IMR-90 (cell line): ENCODE results near the gene PLXNA1. TPM values are rescaled to one million over a fixed set of nuclear protein-coding genes. Genes with fewer than 3 reads are reported as not detected.

Source experiments
- ATAC-seq: fragments of 200-7000 bp; cut with Tn5 transposase; 2 replicates; pipeline ENCODE4 v1.9.1; 2020; ENCODE audit warnings: low read depth, mild to moderate bottlenecking, moderate library complexity
- BruUV-seq: library from RNA; stranded (reverse); fragments of 400-500 nt; replicated peaks from 2 replicates; lab custom pipeline; 2021; lab: Mats Ljungman, UMichigan
- CTCF ChIA-PET: fragments of 300-600 bp; formaldehyde crosslinking; extraction: SDS; loops from one replicate; lab custom pipeline; 2021; ENCODE audit warnings: antibody characterized with exemption; lab: Yijun Ruan, JAX
- POLR2A ChIA-PET: fragments of 300-600 bp; sonication (Branson Sonifier 250); formaldehyde crosslinking; loops from one replicate; lab custom pipeline; 2022; ENCODE audit warnings: antibody characterized with exemption; ENCODE audit not compliant: unreplicated experiment; lab: Charles Lee
- DNase-seq: peaks from one replicate; pipeline ENCODE4 v3.0.0; 2013
- H2AFZ ChIP-seq: replicated peaks from 2 replicates; pipeline ENCODE3; 2013; ENCODE audit warnings: low read length, mild to moderate bottlenecking; ENCODE audit not compliant: poor library complexity
- H2AK5ac ChIP-seq: 2 replicates; pipeline ENCODE4 v1.6.1; 2013; ENCODE audit warnings: low read depth, low read length, inconsistent platforms
- H2AK9ac ChIP-seq: replicated peaks from 2 replicates; pipeline ENCODE3; 2013; ENCODE audit warnings: mild to moderate bottlenecking, low read depth, low read length, moderate library complexity; ENCODE audit not compliant: poor library complexity
- H2BK120ac ChIP-seq: 2 replicates; pipeline ENCODE4 v1.6.1; 2013; ENCODE audit warnings: low read depth, low read length, inconsistent platforms
- H2BK15ac ChIP-seq: 3 replicates; pipeline ENCODE4 v1.6.1; 2013; ENCODE audit warnings: low read depth, low read length, inconsistent platforms
- H2BK20ac ChIP-seq: 2 replicates; pipeline ENCODE4 v1.6.1; 2013; ENCODE audit warnings: low read depth, mild to moderate bottlenecking, inconsistent platforms, low read length, moderate library complexity
- H2BK5ac ChIP-seq: 2 replicates; pipeline ENCODE4 v1.6.1; 2013; ENCODE audit warnings: mild to moderate bottlenecking, low read depth, low read length, inconsistent platforms; ENCODE audit not compliant: poor library complexity, severe bottlenecking
- H3K14ac ChIP-seq: replicated peaks from 2 replicates; pipeline ENCODE4 v1.6.1; 2013; ENCODE audit warnings: low read depth, low read length, inconsistent platforms
- H3K18ac ChIP-seq: 2 replicates; pipeline ENCODE4 v1.6.1; 2013; ENCODE audit warnings: low read depth, low read length, control low read depth
- H3K23ac ChIP-seq: 2 replicates; pipeline ENCODE4 v1.6.1; 2013; ENCODE audit warnings: low read depth, low read length, inconsistent platforms
- H3K27ac ChIP-seq: 2 replicates; pipeline ENCODE4 v1.5.1; 2013; ENCODE audit warnings: mild to moderate bottlenecking, control low read depth, low read length; ENCODE audit not compliant: insufficient read depth
- H3K27me3 ChIP-seq: 2 replicates; pipeline ENCODE4 v1.6.1; 2013; ENCODE audit warnings: low read length; ENCODE audit not compliant: control insufficient read depth, insufficient read depth
- H3K36me3 ChIP-seq: 2 replicates; pipeline ENCODE4 v1.6.1; 2013; ENCODE audit warnings: low read length, mixed read lengths; ENCODE audit not compliant: control insufficient read depth, insufficient read depth
- H3K4ac ChIP-seq: 2 replicates; pipeline ENCODE4 v1.6.1; 2013; ENCODE audit warnings: low read depth, low read length, inconsistent platforms
- H3K4me1 ChIP-seq: 2 replicates; pipeline ENCODE4 v1.6.1; 2013; ENCODE audit warnings: low read length, mixed read lengths; ENCODE audit not compliant: control insufficient read depth, insufficient read depth
- H3K4me2 ChIP-seq: 2 replicates; pipeline ENCODE4 v1.6.1; 2013; ENCODE audit warnings: low read depth, mild to moderate bottlenecking, control low read depth, low read length, moderate library complexity
- H3K4me3 ChIP-seq: 2 replicates; pipeline ENCODE4 v1.5.1; 2013; ENCODE audit warnings: low read depth, mild to moderate bottlenecking, control low read depth, low read length, moderate library complexity; ENCODE audit not compliant: insufficient read depth
- H3K56ac ChIP-seq: 2 replicates; pipeline ENCODE4 v1.6.1; 2013; ENCODE audit warnings: low read length, inconsistent platforms; ENCODE audit not compliant: insufficient read depth; ENCODE audit errors: extremely low read depth
- H3K79me1 ChIP-seq, 2 experiments: 2 replicates each; pipeline ENCODE4 v1.6.1; 2013; ENCODE audit warnings: low read length in 2 of 2, inconsistent platforms in 1 of 2, low read depth in 1 of 2
- H3K9ac ChIP-seq: 2 replicates; pipeline ENCODE4 v1.6.1; 2013; ENCODE audit warnings: low read depth, low read length, control low read depth
- H3K9me1 ChIP-seq: 2 replicates; pipeline ENCODE4 v1.6.1; 2013; ENCODE audit warnings: low read length, inconsistent platforms; ENCODE audit not compliant: insufficient read depth
- H3K9me3 ChIP-seq: 2 replicates; pipeline ENCODE4 v1.6.1; 2013; ENCODE audit warnings: low read length; ENCODE audit not compliant: control insufficient read depth, insufficient read depth
- H4K20me1 ChIP-seq: 2 replicates; pipeline ENCODE4 v1.6.1; 2013; ENCODE audit warnings: low read length, inconsistent platforms; ENCODE audit not compliant: insufficient read depth
- H4K5ac ChIP-seq: 2 replicates; pipeline ENCODE4 v1.6.1; 2013; ENCODE audit warnings: mild to moderate bottlenecking, low read depth, low read length, control low read depth
- H4K8ac ChIP-seq, 2 experiments: 2 replicates each; pipeline ENCODE4 v1.6.1; 2013; ENCODE audit warnings: low read depth in 2 of 2, low read length in 2 of 2, control low read depth in 1 of 2, inconsistent platforms in 1 of 2
- H4K91ac ChIP-seq: 2 replicates; pipeline ENCODE4 v1.6.1; 2013; ENCODE audit warnings: low read depth, low read length, inconsistent platforms; ENCODE audit not compliant: insufficient read depth
- FOS ChIP-seq: fragments of 150-350 bp; IDR thresholded peaks from 2 replicates; pipeline ENCODE4 v1.6.1; 2016; ENCODE audit warnings: low read depth, low read length
- MXI1 ChIP-seq: IDR thresholded peaks from 2 replicates; pipeline ENCODE4 v1.6.1; 2012; ENCODE audit warnings: low read depth, mild to moderate bottlenecking, low read length, moderate library complexity, borderline replicate concordance
- WGBS, 2 experiments: methylation state at CpG; one replicate each; pipeline versions ENCODE4 v1.1.5 to v1.1.7; 2013; ENCODE audit warnings: missing lambda C conversion rate in 2 of 2; ENCODE audit not compliant: insufficient read length in 1 of 2; ENCODE audit errors: extremely low coverage in 2 of 2; 5-methylcytosine and 5-hydroxymethylcytosine counted together
- dilution Hi-C: fragments of 300-500 bp; cut with HindIII; formaldehyde crosslinking; loops from one replicate; pipeline ENCODE4 v1.14.3; 2018; ENCODE audit warnings: low sequenced_read_pairs; ENCODE audit not compliant: unreplicated experiment
- in situ Hi-C: fragments of 300-500 bp; cut with MboI; formaldehyde crosslinking; loops from 3 replicates; pipeline ENCODE4 v1.14.3; 2019; ENCODE audit warnings: low sequenced_read_pairs, inconsistent platforms, mixed read lengths
- intact Hi-C: fragments of 100-400 bp; cut with micrococcal nuclease; formaldehyde crosslinking; loops from 2 replicates; pipeline ENCODE4 v1.10.0; 2022
- polyA plus RNA-seq, 3 experiments: library from polyadenylated mRNA; depleted of rRNA; stranded (reverse); fragments of >200 nt; gene quantifications; 2 replicates each; pipeline ENCODE4 v1.2.3, GENCODE V29; 2012; ENCODE audit warnings: low replicate concordance in 1 of 3
- total RNA-seq: library from RNA; depleted of rRNA; stranded (reverse); fragments of >200 nt; gene quantifications from 2 replicates; pipeline ENCODE4 v1.2.3, GENCODE V29; 2012
- TF ChIP-seq, protein P1 (sequence below): fragments of 150-350 bp; IDR thresholded peaks from 2 replicates; pipeline ENCODE4 v1.6.1; 2016; ENCODE audit warnings: low read depth, mild to moderate bottlenecking, low read length, moderate library complexity, borderline replicate concordance

The PLXNA1 gene
- total and polyA plus RNA-seq, 2 of the 4 experiments (the other 2 are of a cell fraction): 13.6 to 49.4 TPM

DNA sequence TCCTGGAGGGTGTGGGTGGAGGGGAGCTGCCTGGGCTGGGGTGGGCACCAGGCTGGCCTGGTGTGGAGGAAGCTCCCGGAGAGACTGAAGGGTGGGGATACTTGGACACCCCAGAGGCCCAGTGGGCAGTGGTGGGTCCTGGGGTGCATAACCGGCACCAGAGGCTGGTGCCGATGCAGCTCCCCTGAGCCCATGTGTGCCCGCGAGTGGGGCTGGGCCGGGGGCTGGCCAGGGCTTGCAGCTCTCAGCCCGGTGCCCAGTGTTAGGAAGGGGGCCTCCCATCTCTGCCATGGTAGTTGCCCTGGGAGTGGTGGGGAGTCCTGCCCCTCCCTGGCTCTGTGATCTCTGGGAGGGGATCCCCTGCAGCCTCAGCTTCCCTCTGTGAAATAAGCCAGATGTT is 9.3 kb downstream of the PLXNA1 start:
- Histone ChIP-seq H3K9ac (no peak overlapping the region), H2AK5ac (no peak overlapping the region), H2BK20ac (no peak overlapping the region), H3K27me3 (no peaks in the 10 kb centered on the region), H3K14ac (no peak overlapping the region), H3K9me1 (peaks cover 15% of the 10 kb centered on the region; the same call in 1 of the 2 replicates), H3K23ac (no peak overlapping the region), H2AFZ (no peak overlapping the region), H3K36me3 (peaks cover 48% of the 10 kb centered on the region), H3K4ac (no peak overlapping the region), H3K4me2 (no peak overlapping the region), H2BK15ac (no peak overlapping the region), H2AK9ac (no peak overlapping the region), H2BK120ac (no peak overlapping the region), H3K9me3 (no peaks in the 10 kb centered on the region), H3K4me3 (no peak overlapping the region), H3K56ac (no peak overlapping the region), H3K79me1 (peaks cover 30 to 83% of the 10 kb centered on the region in 2 experiments; a peak in 3 of 4 replicates), H4K91ac (no peak overlapping the region), H4K20me1 (peaks cover 96% of the 10 kb centered on the region), H2BK5ac (no peak overlapping the region), H4K8ac (no peak overlapping the region), H3K4me1 (no peaks in the 10 kb centered on the region; the same call in 1 of the 2 replicates), H4K5ac (no peak overlapping the region), H3K27ac (no peak overlapping the region), H3K18ac (no peak overlapping the region)
- no peak for DNase-seq
- TF ChIP-seq FOS (no peak), MXI1 (no peak)
- TF ChIP-seq, protein P1, sequence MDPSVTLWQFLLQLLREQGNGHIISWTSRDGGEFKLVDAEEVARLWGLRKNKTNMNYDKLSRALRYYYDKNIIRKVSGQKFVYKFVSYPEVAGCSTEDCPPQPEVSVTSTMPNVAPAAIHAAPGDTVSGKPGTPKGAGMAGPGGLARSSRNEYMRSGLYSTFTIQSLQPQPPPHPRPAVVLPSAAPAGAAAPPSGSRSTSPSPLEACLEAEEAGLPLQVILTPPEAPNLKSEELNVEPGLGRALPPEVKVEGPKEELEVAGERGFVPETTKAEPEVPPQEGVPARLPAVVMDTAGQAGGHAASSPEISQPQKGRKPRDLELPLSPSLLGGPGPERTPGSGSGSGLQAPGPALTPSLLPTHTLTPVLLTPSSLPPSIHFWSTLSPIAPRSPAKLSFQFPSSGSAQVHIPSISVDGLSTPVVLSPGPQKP: no peak
- ChIA-PET POLR2A (no interaction called here), CTCF (interaction anchor here (0.7 kb wide), 1 partner anchor 311 kb away, joined by 4 read pairs; no protein-coding TSS in a partner anchor)
- in situ Hi-C loops (no loop called here), intact Hi-C loops (no loop called here), dilution Hi-C loops (no loop called here)
- 100% methylated on average over 1 of the region's 7 CpGs; no CpG with 5 or more reads in 1 of the 2 experiments for WGBS, 2 experiments
- no TSS peak for BruUV-seq
- no peak for ATAC-seq
